HG03039 (cell line): Measurements from ENCODE around the gene XG.
"Not testable (repeated sequence)": the region's sequence is repeated elsewhere in the genome, so short reads cannot be mapped to it uniquely, and the experiment has no call there.

Experiments
- ATAC-seq: cut with Tn5 transposase; IDR thresholded peaks from one replicate; pipeline ENCODE4 v1.9.1; 2021; ENCODE audit warnings: mild to moderate bottlenecking, moderate library complexity; ENCODE audit not compliant: unreplicated experiment

Gene XG

GRCh38 chrX:2732649-2733048 is 19.2 kb upstream of the XG start:
- ATAC-seq, result no peak

DNA sequence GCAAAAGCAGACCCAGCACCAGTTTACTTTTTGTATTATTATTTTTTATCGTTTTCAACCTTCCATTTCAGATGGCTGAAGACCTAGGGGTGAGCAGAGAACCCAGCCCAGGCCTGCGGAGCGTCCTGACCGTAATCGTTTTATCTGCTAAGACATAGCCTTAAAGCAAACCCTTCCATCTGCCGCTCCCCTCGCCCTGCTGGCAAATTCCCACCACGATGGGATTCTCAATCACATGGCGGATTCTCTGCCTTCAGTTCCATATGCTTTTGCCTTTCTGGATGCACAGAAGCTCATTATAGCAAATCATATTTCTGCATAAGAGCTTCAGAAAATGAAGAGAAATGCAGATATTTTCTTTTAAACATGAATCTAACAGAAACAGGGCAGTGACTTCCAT is 18.6 kb upstream of the XG start:
- no peak for ATAC-seq

DNA sequence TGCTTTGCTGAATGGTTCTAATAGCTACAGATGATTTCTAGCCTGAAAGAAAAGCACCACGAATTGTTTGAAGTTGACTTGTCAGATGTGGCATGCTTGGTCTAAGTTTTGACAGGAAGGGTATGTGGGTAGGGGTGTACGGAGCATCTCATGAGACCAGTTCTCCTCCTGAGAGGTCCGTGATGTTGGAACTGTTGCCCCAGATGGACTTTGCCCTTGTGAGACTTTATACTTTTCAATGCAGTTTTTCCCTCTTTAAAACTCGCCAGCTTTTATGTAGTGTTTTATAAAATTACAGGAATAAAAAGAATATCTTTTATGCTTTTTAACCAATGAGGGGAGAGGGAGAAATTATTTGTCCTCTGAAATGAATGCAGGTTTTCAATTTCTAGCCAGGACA is 16.6 kb upstream of the XG start:
- no peak for ATAC-seq

GRCh38 chrX:2740672-2741071 is 11.2 kb upstream of the XG start:
- ATAC-seq, result no peak

- ATAC-seq, result no peak
These were observed 10.5 kb upstream of the XG start for GRCh38 chrX:2741386-2741785.

DNA sequence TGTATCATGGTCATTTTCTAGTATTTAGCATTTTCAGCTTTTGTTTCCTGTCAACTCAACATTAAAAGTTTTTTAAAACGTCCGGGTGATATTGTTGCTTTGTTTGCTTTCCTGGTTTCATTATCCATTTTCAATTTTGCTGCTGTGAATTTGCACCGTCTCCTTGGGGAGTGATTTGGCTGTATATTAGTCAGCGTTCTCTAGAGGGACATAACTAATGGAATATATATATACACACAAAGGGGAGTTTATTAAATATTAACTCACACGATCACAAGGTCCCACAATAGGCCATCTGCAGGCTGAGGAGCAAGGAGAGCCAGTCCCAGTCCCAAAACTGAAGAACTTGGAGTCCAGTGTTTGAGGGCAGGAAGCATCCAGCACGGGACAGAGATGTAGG is 5.6 kb upstream of the XG start:
- ATAC-seq, result not testable (repeated sequence)

- ATAC-seq, result no peak
These were observed 3.5 kb upstream of the XG start for GRCh38 chrX:2748171-2748814.

GRCh38 chrX:2748815-2749188 is 3.0 kb upstream of the XG start:
- ATAC-seq, result no peak

DNA sequence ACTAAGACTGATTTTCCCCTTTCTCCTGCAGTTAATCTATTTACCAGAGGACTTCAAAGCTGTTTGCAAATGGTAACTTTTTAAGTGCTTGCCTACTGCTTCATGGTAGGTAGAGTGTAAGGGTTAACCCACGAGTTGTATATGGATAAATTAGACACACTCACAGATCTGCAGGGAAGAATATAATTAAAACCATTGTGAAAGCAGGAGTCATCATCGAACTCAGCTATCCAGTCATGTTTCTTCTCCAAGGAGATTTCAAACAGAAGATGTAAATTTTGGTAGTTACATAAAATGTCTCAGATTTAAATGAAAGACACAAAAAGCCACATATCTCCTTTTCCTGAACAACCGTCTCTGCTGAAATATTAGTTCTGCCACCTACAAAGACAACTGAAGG is 549 bp upstream of the XG start:
- ATAC-seq, result no peak

GRCh38 chrX:2752441-2752840 is 601 bp downstream of the XG start:
- not testable (repeated sequence) for ATAC-seq

DNA sequence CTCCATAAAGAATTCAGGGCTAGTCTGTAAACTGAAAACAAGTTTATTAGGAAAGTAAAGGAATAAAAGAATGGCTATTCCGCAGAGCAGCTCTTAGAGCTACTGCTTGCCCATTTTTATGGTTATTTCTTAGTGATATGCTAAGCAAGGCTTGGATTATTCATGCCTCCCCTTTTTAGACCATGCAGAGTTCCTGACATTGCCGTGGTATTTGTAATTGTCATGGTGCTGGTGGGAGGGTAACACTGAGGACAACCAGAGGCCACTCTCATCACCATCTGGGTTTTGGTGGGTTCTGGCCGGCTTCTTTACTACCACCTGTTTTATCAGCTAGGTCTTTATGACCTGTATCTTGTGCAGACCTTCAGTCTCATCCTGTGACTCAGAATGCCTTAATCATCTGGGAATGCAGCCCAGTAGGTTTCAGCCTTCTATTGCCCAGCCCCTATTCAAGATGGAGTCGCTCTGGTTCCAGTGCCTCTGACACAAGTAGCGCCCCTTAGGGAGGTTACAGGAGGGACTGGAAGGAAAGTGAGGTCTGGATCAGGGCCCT is 3.4 kb downstream of the XG start:
- ATAC-seq, result not testable (repeated sequence)

- no peak for ATAC-seq
These were observed 4.7 kb downstream of the XG start for GRCh38 chrX:2756548-2756947.

GRCh38 chrX:2761246-2761645 is 9.4 kb downstream of the XG start:
- ATAC-seq, result no peak

DNA sequence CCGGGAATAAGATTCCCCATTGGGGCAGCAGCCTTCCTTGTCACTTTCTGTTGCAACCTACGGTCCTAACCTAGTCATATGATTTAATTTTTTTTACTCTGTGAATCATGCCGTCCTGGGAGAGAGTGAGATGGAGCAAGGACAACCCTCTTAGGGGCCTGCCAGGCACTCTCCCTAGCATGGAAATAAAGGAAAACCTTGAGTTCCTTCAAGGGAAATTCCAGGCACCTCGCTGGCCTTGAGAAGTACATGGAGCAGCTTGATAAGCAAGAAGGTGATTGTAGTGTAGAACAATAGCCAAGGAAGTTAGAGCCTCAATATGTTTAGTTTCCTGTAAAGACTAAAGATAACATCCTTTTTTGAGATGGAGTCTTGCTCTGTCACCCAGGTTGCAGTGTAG is 10.8 kb downstream of the XG start:
- ATAC-seq, result not testable (repeated sequence)

DNA sequence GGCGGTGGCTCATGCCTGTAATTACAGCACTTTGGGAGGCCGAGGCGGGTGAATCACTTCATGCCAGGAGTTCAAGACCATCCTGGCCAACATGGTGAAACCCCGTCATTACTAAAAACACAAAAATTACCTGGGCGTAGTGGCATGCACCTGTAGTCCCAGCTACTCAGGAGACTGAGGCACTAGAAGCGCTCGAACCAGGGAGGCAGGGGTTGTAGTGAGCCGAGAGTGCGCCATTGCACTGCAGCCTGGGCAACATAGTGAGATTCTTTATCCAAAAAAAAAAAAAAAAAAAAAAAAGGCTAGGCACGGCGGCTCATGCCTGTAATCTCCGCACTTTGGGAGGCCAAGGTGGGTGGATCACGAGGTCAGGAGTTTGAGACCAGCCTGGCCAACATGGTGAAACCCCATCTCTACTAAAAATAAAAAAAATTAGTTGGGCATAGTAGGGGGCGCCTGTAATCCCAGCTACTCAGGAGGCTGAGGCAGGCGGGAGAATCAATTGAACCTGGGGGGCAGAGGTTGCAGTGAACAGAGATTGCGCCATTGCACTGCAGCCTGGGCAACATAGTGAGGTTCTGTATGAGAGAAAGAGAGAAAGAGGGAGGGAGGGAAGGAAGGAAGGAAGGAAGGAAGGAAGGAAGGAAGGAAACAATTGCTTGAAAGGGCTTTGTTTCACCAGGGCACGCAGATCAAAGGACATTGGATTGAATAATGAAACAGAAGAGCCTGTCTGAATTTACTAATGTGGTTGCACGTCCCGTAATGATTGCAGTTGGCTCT is 13.1 kb downstream of the XG start:
- ATAC-seq, result not testable (repeated sequence)

DNA sequence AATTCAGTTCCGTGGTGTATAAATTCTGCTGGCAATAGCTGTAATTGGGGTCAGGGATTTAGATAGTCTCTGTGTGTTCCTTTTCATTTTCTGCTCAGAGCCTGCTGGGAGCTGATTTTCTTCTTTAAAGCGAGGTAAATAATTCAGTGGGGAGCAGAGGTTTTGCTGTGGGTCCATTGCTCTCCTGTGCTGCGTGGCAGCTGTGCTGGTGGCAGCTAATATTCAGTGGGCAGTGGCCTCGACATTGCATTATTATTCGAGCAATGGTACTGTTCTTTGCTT is 13.7 kb downstream of the XG start:
- no peak for ATAC-seq

DNA sequence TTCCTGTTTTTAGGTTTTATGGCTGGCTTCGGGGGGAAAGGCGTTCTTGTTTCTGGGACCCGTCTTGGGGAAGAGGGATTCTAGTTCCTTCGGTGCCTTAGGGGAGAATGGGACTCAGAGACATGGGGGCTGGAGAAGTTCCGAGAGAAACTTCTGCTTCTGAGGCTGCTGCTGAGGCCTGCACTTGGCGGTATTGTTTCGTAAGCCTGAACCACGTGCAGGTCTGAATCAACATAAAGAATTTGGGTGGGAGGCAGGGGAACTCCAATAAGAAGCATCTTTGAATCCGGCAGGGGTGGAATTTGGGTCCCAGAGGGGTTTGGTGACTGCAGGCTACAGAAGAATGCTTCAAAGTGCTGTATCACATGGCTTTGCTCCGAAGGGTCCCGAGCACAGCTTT is 15.1 kb downstream of the XG start:
- no peak for ATAC-seq

GRCh38 chrX:2767631-2768455 is 16.0 kb downstream of the XG start:
- no peak for ATAC-seq

GRCh38 chrX:2769615-2770014 is 17.8 kb downstream of the XG start:
- no peak for ATAC-seq

- ATAC-seq, result not testable (repeated sequence)
These were observed 21.6 kb downstream of the XG start for GRCh38 chrX:2773166-2774055.

DNA sequence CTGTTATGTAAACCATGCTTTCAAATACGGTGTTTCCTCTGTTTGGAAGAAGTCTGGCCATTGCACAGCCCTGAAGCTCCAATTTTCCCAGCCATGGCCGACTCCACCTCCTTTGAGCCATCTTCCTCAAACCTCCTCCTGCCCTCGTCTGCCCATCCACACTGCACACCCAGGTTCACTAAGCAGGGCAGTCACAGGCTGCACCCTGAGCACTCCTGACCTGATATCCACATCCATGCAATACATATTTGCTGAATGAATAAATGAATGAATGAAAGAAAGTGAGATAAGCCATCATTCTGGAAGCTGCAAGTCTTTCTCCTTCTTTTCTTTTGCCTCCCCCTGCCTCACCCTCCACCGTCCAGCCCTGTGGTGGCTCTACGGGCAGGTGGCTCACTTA is 22.2 kb downstream of the XG start:
- ATAC-seq, result no peak
